HG03439 (cell line): Measurements from ENCODE around the gene FOXG1.

Source experiments
- ATAC-seq: cut with Tn5 transposase; IDR thresholded peaks from one replicate; pipeline ENCODE4 v1.9.1; 2021; ENCODE audit warnings: mild to moderate bottlenecking, moderate library complexity; ENCODE audit not compliant: unreplicated experiment

FOXG1 gene

GRCh38 chr14:28761438-28762291 is 4.9 kb upstream of the FOXG1 start:
- ATAC-seq, result no peak

GRCh38 chr14:28762303-28762954 is 4.2 kb upstream of the FOXG1 start:
- no peak for ATAC-seq

GRCh38 chr14:28762955-28763326 is 3.6 kb upstream of the FOXG1 start:
- no peak for ATAC-seq

DNA sequence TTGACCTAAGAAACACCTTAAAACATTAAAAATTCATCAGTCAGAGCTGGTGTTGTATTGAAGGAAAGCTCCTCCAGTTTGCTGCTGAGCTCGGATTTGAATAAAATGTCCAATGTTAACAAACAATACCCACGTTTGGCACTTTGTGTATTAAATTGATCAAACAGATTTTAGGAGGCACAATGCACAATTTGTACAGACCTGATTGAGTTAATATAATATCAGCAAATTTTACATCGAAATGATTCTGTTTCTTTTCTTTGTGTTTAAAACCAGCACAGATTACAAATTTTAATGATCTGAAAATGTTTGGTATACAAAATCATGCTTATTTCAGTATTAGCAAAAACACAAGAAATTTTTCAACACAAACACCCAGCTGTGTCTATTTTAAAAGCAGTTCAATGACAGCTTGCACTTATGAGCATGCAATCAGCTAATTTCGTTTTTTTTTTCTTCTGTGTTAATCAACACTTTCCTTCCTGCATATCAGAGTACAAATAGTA is 2.8 kb upstream of the FOXG1 start:
- no peak for ATAC-seq

DNA sequence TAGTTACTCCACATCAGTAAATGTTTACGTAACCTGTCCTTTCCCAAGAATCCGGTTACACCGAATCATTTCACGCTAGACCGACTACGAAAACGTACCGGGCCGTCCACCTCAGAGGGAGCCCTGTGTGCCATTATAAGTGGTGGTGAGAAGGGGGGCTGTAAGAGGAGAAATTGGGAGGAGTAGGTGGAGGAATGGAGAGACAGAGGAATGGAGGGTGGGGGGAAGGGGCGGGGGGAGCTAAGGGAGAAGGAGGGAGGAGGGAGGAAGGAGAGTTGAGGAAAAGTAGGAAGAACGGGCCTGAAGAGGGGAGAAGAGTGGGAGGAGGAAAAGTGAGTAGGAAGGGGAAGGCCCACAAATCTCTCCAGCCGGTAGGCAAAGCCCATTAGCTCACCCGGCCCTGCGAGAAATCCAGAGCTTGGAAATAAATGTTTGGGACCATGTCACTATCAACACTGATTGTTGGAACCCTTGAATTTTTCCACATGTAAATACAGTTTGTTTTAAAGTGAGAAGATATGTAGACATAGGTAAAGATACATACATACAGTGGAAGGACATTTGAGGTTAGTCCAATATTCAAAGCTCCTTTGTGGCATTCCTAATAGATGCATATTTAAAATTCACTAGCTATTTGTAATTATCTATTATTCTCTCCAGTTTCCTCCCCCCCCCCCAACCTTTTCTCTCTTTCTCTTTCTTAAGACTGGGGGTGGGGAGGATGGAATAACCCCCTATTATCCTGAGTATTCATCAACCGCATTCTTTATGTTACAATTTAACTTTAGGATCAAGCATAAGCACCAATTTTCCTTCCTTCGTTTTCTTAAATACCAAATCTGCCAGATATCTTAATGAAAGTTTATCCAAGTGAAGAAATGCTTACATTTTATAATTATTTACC is 2.1 kb upstream of the FOXG1 start:
- ATAC-seq, result no peak

DNA sequence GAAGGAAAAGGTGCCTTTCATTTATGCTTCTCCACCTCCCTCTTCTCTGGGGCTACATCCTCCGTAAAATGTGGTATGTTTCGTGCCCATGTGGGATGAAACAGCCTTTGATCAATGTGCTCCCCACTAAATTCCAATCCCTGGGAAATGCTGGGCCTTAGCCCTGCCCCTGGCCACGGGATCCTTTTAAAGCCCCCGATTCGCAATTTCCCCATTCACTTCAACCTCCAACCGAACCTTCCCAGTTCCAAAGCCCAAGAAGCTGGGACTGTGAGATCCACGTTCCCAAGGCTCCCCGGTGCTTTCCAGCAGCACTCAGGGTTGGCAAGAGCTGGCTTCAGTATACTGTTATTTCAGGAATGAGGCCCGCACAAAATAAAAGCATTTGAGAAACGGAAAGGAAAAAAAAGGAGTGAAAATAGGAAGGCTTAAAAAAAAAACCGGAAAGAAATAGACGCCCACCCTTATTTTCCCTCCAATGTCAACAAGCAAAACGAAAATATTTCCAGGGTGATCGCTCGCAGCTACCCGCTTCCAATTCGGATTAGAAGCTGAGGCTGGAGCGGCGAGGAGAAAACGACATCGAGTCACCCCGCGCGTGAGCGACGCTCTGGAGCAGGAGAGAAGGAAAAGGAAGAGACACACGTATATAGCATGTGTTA is 1.3 kb upstream of the FOXG1 start:
- ATAC-seq, result no peak

DNA sequence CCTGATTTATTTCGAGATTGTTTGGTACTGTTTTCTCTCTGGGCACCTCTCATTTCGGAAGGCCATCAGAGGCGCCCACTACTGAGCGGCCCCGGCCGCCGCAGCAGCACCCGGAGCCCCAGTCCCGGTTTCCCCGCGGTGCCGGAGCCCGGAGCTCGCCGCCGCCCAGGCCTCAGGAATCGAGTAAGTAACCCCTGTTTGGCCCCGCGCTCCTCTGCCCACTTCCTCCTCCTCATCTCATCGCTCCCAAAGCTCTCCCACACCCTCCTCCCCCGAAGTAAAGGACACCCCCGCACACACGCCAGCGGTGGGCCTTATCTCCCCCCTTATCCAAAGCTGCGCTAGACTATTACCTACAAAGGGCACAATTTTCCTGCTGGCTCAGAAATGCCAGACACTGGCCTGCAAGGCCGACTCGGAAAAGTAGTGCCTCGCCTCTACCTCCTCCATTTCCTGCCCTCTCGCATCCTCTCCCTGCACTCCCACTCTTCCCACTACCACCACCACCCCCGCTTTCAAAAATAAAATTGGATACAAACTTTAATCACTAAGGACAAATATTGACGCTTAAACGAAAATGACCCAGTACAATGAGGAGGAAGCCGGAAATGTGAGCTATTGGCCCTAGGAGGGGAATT is 637 bp upstream of the FOXG1 start:
- no peak for ATAC-seq

- no peak for ATAC-seq
Observed at GRCh38 chr14:28767030-28767852, 654 bp downstream of the FOXG1 start.

DNA sequence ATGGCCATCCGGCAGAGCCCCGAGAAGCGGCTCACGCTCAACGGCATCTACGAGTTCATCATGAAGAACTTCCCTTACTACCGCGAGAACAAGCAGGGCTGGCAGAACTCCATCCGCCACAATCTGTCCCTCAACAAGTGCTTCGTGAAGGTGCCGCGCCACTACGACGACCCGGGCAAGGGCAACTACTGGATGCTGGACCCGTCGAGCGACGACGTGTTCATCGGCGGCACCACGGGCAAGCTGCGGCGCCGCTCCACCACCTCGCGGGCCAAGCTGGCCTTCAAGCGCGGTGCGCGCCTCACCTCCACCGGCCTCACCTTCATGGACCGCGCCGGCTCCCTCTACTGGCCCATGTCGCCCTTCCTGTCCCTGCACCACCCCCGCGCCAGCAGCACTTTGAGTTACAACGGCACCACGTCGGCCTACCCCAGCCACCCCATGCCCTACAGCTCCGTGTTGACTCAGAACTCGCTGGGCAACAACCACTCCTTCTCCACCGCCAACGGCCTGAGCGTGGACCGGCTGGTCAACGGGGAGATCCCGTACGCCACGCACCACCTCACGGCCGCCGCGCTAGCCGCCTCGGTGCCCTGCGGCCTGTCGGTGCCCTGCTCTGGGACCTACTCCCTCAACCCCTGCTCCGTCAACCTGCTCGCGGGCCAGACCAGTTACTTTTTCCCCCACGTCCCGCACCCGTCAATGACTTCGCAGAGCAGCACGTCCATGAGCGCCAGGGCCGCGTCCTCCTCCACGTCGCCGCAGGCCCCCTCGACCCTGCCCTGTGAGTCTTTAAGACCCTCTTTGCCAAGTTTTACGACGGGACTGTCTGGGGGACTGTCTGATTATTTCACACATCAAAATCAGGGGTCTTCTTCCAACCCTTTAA is 1.5 kb downstream of the FOXG1 start:
- no peak for ATAC-seq

DNA sequence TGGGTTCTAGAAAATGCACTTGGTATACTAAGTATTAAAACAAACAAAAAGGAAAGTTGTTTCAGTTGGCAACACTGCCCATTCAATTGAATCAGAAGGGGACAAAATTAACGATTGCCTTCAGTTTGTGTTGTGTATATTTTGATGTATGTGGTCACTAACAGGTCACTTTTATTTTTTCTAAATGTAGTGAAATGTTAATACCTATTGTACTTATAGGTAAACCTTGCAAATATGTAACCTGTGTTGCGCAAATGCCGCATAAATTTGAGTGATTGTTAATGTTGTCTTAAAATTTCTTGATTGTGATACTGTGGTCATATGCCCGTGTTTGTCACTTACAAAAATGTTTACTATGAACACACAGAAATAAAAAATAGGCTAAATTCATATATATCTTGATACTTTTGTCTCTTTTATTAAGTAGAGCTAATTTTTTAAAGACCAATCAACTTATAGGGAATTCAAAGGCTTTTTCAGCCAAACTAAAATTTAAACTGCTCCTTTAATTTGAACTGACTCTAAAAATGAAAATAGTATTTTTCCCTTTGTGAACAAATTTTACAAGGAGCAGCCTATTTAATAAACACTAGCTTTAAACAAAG is 2.8 kb downstream of the FOXG1 start:
- no peak for ATAC-seq

GRCh38 chr14:28770061-28770460 is 3.5 kb downstream of the FOXG1 start:
- no peak for ATAC-seq

- ATAC-seq, result no peak
Observed at GRCh38 chr14:28770630-28771029, 4.0 kb downstream of the FOXG1 start.

DNA sequence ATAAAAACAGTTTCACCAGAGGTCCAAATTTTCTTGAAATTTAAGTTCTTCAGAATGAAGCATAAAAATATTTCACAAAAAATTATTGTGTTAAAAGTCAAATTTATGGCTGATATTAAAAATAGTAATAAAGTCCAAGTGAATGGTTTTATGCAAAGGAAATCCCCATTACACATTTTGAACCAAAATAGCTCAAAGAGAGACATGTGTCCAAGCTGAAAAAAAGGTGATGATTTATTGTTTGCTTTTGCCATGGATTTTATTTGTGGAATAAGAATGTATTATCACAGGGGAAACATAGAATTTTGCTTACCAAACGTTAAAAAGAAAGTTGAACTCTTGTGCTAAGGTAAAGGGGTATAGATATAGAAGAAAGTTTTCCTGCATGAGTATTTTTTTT is 4.6 kb downstream of the FOXG1 start:
- no peak for ATAC-seq

DNA sequence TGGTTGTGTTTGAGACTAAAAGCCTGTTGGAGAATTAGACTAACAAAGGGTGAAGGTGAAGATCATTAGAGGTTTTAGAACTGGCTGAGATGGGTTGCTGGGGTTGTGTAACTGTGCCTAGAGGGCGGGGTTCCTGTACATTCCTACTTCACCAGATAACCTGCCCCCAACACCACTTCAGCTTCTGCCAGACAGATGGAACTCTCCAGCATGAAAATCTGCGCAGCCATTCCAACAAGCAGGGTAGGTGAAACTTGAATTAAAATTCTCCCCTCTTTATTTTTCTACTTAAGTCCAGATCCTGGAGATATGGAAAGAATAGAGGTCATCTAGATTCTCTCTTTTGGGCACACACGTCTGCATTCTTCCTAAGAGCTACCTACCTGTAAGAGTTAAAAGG is 6.0 kb downstream of the FOXG1 start:
- no peak for ATAC-seq

DNA sequence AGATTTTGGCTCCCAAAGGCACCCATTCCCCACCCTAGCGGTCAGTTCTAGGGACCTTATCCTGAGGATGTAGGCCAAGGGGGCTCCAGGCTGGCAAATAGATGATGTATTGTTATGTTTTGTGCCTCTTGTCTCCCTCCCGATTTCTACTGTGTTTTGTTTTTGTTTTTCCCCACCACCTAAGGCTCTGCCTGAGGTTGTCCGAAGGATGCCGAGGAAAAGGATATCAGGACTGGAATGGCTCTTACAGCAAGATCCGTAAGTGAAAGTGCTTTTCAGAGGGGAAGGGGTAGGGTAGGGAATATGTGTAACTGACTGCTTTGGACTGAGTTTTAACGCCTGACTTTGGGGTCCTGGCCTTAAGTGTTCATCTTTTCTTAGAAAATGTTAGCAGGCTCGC is 6.6 kb downstream of the FOXG1 start:
- no peak for ATAC-seq

- ATAC-seq, result no peak
Observed at GRCh38 chr14:28773861-28774691, 7.5 kb downstream of the FOXG1 start.
